Ishikawa (cell line): ENCODE data around the gene DCAKD.

Experiments
- EP300 ChIP-seq: IDR thresholded peaks from 2 replicates; pipeline ENCODE4 v1.6.1; 2012; ENCODE audit warnings: borderline replicate concordance
- FOXM1 ChIP-seq: IDR thresholded peaks from 2 replicates; pipeline ENCODE4 v1.6.1; 2012; ENCODE audit warnings: low read depth, borderline replicate concordance
- NFIC ChIP-seq: IDR thresholded peaks from 2 replicates; pipeline ENCODE4 v1.6.1; 2012
- RAD21 ChIP-seq: IDR thresholded peaks from 2 replicates; pipeline ENCODE4 v1.6.1; 2012; ENCODE audit warnings: low read depth
- TAF1 ChIP-seq: IDR thresholded peaks from 2 replicates; pipeline ENCODE4 v1.6.1; 2012; ENCODE audit warnings: low read depth, mild to moderate bottlenecking
- TCF12 ChIP-seq: IDR thresholded peaks from 2 replicates; pipeline ENCODE4 v1.6.1; 2012; ENCODE audit warnings: low read depth
- TF ChIP-seq, protein P1 (sequence below): IDR thresholded peaks from 2 replicates; pipeline ENCODE4 v1.6.1; 2012; ENCODE audit warnings: low read depth, mild to moderate bottlenecking
- TF ChIP-seq, protein P2 (sequence below): IDR thresholded peaks from 2 replicates; pipeline ENCODE4 v1.6.1; 2012
- TF ChIP-seq, protein P3 (sequence below): IDR thresholded peaks from 2 replicates; pipeline ENCODE4 v1.6.1; 2012

DNA sequence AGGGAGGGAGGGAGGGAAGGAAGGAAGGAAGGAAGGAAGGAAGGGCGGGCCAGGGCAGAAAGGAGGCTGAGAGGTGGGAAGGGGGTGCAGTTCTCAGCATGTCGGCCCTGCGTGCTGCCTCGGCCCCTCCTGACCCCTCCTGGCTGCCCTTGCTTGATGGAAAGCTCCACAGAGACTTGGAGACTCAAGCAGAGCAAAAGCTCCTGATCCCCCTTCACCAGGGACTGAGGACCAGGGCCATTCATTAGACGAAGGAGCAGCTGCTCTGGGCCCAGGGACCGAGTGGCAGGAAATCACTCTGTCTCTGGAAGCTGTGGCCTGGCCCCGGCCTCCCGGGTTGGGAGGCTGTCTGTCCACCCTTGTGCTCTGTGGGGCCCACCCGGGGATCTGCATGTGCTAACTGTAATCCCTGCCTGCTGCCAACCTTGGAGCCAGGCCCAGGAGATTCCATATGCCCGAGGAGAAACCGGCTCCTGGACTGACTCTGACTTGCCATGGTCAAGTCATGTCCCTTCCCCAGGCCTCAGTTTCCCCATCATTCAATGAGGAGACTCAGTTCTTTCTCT lies 55.9 kb downstream of the DCAKD start:
- TF ChIP-seq, protein P1, sequence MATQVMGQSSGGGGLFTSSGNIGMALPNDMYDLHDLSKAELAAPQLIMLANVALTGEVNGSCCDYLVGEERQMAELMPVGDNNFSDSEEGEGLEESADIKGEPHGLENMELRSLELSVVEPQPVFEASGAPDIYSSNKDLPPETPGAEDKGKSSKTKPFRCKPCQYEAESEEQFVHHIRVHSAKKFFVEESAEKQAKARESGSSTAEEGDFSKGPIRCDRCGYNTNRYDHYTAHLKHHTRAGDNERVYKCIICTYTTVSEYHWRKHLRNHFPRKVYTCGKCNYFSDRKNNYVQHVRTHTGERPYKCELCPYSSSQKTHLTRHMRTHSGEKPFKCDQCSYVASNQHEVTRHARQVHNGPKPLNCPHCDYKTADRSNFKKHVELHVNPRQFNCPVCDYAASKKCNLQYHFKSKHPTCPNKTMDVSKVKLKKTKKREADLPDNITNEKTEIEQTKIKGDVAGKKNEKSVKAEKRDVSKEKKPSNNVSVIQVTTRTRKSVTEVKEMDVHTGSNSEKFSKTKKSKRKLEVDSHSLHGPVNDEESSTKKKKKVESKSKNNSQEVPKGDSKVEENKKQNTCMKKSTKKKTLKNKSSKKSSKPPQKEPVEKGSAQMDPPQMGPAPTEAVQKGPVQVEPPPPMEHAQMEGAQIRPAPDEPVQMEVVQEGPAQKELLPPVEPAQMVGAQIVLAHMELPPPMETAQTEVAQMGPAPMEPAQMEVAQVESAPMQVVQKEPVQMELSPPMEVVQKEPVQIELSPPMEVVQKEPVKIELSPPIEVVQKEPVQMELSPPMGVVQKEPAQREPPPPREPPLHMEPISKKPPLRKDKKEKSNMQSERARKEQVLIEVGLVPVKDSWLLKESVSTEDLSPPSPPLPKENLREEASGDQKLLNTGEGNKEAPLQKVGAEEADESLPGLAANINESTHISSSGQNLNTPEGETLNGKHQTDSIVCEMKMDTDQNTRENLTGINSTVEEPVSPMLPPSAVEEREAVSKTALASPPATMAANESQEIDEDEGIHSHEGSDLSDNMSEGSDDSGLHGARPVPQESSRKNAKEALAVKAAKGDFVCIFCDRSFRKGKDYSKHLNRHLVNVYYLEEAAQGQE: no peak
- TF ChIP-seq EP300: no peak
- no peak for TF ChIP-seq FOXM1
- TF ChIP-seq RAD21: no peak
- no peak for TF ChIP-seq TAF1
- TF ChIP-seq TCF12: no peak
- TF ChIP-seq, protein P2, sequence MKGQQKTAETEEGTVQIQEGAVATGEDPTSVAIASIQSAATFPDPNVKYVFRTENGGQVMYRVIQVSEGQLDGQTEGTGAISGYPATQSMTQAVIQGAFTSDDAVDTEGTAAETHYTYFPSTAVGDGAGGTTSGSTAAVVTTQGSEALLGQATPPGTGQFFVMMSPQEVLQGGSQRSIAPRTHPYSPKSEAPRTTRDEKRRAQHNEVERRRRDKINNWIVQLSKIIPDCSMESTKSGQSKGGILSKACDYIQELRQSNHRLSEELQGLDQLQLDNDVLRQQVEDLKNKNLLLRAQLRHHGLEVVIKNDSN: no peak
- TF ChIP-seq, protein P3, sequence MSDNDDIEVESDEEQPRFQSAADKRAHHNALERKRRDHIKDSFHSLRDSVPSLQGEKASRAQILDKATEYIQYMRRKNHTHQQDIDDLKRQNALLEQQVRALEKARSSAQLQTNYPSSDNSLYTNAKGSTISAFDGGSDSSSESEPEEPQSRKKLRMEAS: no peak
- TF ChIP-seq NFIC: no peak
